ENCODE results near the gene UPP1. TPM values are rescaled to one million over a fixed set of nuclear protein-coding genes. Genes with fewer than 3 reads are reported as not detected.
"Not testable (repeated sequence)": the region's sequence is repeated elsewhere in the genome, so short reads cannot be mapped to it uniquely, and the experiment has no call there.

UPP1 gene
- total and polyA plus RNA-seq, 2 of the 4 experiments (the other 2 are of a cell fraction) = 3.9 to 14.5 TPM

DNA sequence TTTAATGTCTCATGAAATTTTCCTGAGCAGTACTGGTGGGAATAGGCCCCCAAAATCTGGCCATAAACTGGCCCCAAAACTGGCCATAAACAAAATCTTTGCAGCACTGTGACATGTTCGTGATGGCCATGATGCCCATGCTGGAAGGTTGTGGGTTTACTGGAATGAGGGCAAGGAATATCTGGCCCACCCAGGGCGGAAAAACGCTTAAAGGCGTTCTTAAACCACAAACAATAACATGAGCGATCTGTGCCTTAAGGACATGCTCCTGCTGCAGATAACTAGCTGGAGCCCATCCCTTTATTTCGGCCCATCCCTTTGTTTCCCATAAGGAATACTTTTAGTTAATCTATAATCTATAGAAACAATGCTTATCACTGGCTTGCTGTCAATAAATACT is 31.5 kb downstream of the UPP1 start:
- H4K20me1 ChIP-seq (ENCODE audit: insufficient read depth, low read length); H3K27me3 ChIP-seq (ENCODE audit: control insufficient read depth, insufficient read depth, low read length); BruUV-seq (replicated peaks); H3K4ac ChIP-seq (ENCODE audit: low read depth, low read length); H3K36me3 ChIP-seq (ENCODE audit: control insufficient read depth, insufficient read depth, low read length); H4K91ac ChIP-seq (ENCODE audit: insufficient read depth, low read depth, low read length); H3K14ac ChIP-seq (replicated peaks; ENCODE audit: low read depth, low read length); H3K18ac ChIP-seq (ENCODE audit: low read depth, low read length); H3K4me2 ChIP-seq (ENCODE audit: low read depth, low read length); H2BK15ac ChIP-seq (ENCODE audit: low read depth, low read length); H2AFZ ChIP-seq (replicated peaks; ENCODE audit: low read length, poor library complexity); H3K27ac ChIP-seq (ENCODE audit: insufficient read depth, low read length); H2BK120ac ChIP-seq (ENCODE audit: low read depth, low read length); H3K4me3 ChIP-seq (ENCODE audit: insufficient read depth, low read depth, low read length); H3K79me1 ChIP-seq (ENCODE audit: low read depth in 1 of 2, low read length in 2 of 2); intact Hi-C loops (cut with micrococcal nuclease); H3K23ac ChIP-seq (ENCODE audit: low read depth, low read length); H4K8ac ChIP-seq (ENCODE audit: low read depth in 2 of 2, low read length in 2 of 2); H3K4me1 ChIP-seq (ENCODE audit: control insufficient read depth, insufficient read depth, low read length); ATAC-seq (ENCODE audit: low read depth); H2BK5ac ChIP-seq (ENCODE audit: low read depth, low read length, poor library complexity, severe bottlenecking); H3K9ac ChIP-seq (ENCODE audit: low read depth, low read length); POLR2A ChIA-PET (ENCODE audit: unreplicated experiment); H4K5ac ChIP-seq (ENCODE audit: low read depth, low read length); H2AK5ac ChIP-seq (ENCODE audit: low read depth, low read length); H3K56ac ChIP-seq (ENCODE audit: extremely low read depth, insufficient read depth, low read length); H3K9me1 ChIP-seq (ENCODE audit: insufficient read depth, low read length); H2AK9ac ChIP-seq (replicated peaks; ENCODE audit: low read depth, low read length, poor library complexity); DNase-seq; H2BK20ac ChIP-seq (ENCODE audit: low read depth, low read length); H3K9me3 ChIP-seq (ENCODE audit: control insufficient read depth, insufficient read depth, low read length): not testable (repeated sequence)
- CTCF ChIA-PET = interaction anchor here (1.1 kb wide), 1 partner anchor 10 kb away, joined by 4 read pairs; no protein-coding TSS in a partner anchor
- WGBS, 2 experiments (ENCODE audit: extremely low coverage in 2 of 2, insufficient read length in 1 of 2) = no CpG with 5 or more reads among the region's 6 CpGs
- in situ Hi-C loops (cut with MboI; ENCODE audit: low sequenced_read_pairs) = loop anchor here (25.0 kb wide), 1 partner anchor 858 kb away; no protein-coding TSS in a partner anchor
- dilution Hi-C loops (cut with HindIII; ENCODE audit: low sequenced_read_pairs, unreplicated experiment) = loop anchor here (25.0 kb wide), 1 partner anchor 133 kb away; the partner anchor contains the start of gene HUS1

Data from IMR-90 (cell line).